Esophagus muscularis mucosa (tissue), 4 donors: ENCODE results near the gene IL5RA. TPM values are rescaled to one million over a fixed set of nuclear protein-coding genes. Genes with fewer than 3 reads are reported as not detected.

ENCODE experiments used
- DNase-seq: peaks from one replicate; pipeline ENCODE4 v3.0.0-alpha.2; 2017; ENCODE audit errors: extremely low spot score
- H3K27ac ChIP-seq, 4 donors: fragments of 200-600 bp; sonication (generic); replicated peaks in 1 of 4; 1 replicate in 3 of 4; 2 replicates in 1 of 4; pipeline ENCODE4 v1.5.1; 2016 to 2019; ENCODE audit warnings: mild to moderate bottlenecking in 1 of 4
- H3K27me3 ChIP-seq, 4 donors: fragments of 200-600 bp; sonication (generic); one replicate each; pipeline versions ENCODE4 v1.5.1 to v1.6.0; 2016 to 2019
- H3K36me3 ChIP-seq, 4 donors: fragments of 200-600 bp; sonication (generic); one replicate each; pipeline ENCODE4 v1.5.1; 2016 to 2019
- H3K4me1 ChIP-seq, 4 donors: fragments of 200-600 bp; sonication (generic); one replicate each; pipeline ENCODE4 v1.5.1; 2016 to 2019
- H3K4me3 ChIP-seq, 4 donors: fragments of 200-600 bp; sonication (generic); 1 replicate in 2 of 4; 2 replicates in 2 of 4; pipeline ENCODE4 v1.5.1; 2016 to 2019; ENCODE audit warnings: mild to moderate bottlenecking in 4 of 4, moderate library complexity in 1 of 4
- H3K9me3 ChIP-seq, 4 donors: fragments of 200-600 bp; sonication (generic); 1 replicate in 3 of 4; 2 replicates in 1 of 4; pipeline ENCODE4 v1.5.1; 2016 to 2019
- EP300 ChIP-seq: sonication (generic); formaldehyde crosslinking; IDR thresholded peaks from one replicate; pipeline ENCODE4 v1.6.1; 2017; ENCODE audit warnings: antibody characterized with exemption
- POLR2A ChIP-seq: fragments of 450-650 bp; IDR thresholded peaks from one replicate; pipeline ENCODE4 v1.6.1; 2017; ENCODE audit warnings: antibody characterized with exemption, moderate library complexity, mild to moderate bottlenecking, low read depth
- POLR2AphosphoS5 ChIP-seq, 2 donors: sonication (generic); formaldehyde crosslinking; IDR thresholded peaks; one replicate each; pipeline ENCODE4 v1.6.1; 2017; ENCODE audit warnings: antibody characterized with exemption in 2 of 2
- whole genome bisulfite sequencing: methylation state at CpG from one replicate; pipeline ENCODE4 v1.1.5; 2018; 5-methylcytosine and 5-hydroxymethylcytosine counted together
- intact Hi-C: fragments of 100-400 bp; cut with DNase I; formaldehyde crosslinking; loops from one replicate; pipeline ENCODE4 v1.15.1; 2023
- total RNA-seq, 4 donors: library from RNA; depleted of rRNA; stranded (reverse); fragments of >200 nt; gene quantifications; one replicate each; pipeline versions ENCODE4 v1.1.0 to v1.2.1, GENCODE V29; 2016
- TF ChIP-seq, protein P1 (sequence below), 3 experiments: fragments of 200-600 bp in 2 of 3; fragments of 450-650 bp in 1 of 3; sonication (generic) in 2 of 3; IDR thresholded peaks; one replicate each; pipeline ENCODE4 v1.5.1; 2017 to 2019; ENCODE audit warnings: antibody characterized with exemption in 3 of 3, mild to moderate bottlenecking in 2 of 3, moderate library complexity in 1 of 3

The IL5RA gene
- total RNA-seq, 4 donors from 2014 or later = 0.13 to 1.2 (median 0.38) TPM

DNA sequence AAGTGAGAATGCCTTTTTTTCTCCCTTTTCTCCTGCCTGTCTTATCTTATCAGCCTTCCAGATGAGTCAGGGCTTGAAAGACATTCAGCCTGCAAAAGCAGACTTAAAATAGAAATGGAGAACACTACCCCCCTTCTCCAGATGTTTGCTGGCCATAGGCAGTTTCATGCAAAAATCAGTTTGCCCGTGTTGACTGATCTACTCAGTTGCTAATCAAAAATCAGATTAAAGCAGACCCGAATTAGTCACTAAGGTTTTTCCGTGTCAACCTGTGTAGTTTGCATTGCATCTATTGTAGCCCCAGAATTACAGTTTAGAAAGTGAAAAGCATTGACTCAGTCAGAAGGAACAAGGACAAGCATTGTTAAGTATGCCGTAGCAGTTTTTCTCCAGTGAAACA is 56.2 kb downstream of the IL5RA start:
- 73% methylated on average over 4 of the region's 4 CpGs for WGBS
- TF ChIP-seq POLR2A (no peak), POLR2AphosphoS5 (IDR thresholded peaks at IDR 0.05) (no peak), EP300 (no peak)
- TF ChIP-seq, protein P1, sequence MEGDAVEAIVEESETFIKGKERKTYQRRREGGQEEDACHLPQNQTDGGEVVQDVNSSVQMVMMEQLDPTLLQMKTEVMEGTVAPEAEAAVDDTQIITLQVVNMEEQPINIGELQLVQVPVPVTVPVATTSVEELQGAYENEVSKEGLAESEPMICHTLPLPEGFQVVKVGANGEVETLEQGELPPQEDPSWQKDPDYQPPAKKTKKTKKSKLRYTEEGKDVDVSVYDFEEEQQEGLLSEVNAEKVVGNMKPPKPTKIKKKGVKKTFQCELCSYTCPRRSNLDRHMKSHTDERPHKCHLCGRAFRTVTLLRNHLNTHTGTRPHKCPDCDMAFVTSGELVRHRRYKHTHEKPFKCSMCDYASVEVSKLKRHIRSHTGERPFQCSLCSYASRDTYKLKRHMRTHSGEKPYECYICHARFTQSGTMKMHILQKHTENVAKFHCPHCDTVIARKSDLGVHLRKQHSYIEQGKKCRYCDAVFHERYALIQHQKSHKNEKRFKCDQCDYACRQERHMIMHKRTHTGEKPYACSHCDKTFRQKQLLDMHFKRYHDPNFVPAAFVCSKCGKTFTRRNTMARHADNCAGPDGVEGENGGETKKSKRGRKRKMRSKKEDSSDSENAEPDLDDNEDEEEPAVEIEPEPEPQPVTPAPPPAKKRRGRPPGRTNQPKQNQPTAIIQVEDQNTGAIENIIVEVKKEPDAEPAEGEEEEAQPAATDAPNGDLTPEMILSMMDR (IDR thresholded peaks at IDR 0.05) = no peak
- Histone ChIP-seq H3K27ac (no peak overlapping the region), H3K36me3 (no peaks in the 10 kb centered on the region), H3K27me3 (no peaks in the 10 kb centered on the region), H3K4me3 (no peak overlapping the region), H3K9me3 (no peaks in the 10 kb centered on the region), H3K4me1 (no peaks in the 10 kb centered on the region)
- no peak for DNase-seq
- intact Hi-C loops = no loop called here

DNA sequence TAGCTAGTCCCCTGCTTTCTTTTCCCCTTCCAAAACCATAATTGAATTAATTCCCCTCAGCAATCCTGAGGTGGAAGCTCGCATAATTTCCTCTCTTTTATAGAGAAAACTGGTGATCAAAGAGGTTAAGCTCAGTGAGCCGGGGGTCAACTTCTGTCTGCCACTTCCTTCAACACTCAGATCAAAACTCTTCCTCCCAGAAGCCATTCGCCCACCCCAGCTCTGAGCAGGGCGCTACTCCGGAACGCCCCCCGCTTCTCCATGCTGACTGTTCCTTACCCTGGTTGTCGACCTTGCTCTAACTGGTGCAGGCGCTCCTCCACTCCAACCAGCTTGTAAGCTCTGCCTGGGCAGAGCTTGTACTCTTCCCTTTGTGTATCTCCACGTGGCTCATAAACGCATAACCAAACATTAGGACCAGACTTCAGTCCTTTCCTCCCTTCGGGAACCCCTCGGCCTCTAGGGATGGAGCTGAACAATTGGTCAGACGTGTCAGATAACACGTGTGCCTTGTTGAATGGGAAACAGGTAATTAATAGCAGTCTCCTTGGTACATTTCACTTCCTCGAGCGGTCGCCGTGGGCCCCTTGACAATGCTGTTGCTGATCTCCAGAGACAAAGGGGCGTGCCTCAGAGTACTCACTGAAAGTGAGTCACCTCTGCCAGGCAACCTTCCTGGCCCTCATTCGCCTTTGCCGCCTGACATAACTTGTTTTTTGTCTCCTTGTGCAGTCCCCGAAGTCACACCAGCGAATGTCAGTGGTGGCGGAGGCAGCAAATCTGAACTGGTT is 71.8 kb downstream of the IL5RA start:
- peak; percentile 91 for DNase-seq
- no peaks in the 10 kb centered on the region for H3K27me3 ChIP-seq
- H3K27ac ChIP-seq = no peak overlapping the region
- H3K4me3 ChIP-seq = no peak overlapping the region
- no peaks in the 10 kb centered on the region for H3K9me3 ChIP-seq
- peaks cover 0 to 4% (median 0%) of the 10 kb centered on the region in 4 donors for H3K36me3 ChIP-seq
- H3K4me1 ChIP-seq = no peaks in the 10 kb centered on the region
- TF ChIP-seq, protein P1 (IDR thresholded peaks at IDR 0.05) = no peak
- TF ChIP-seq POLR2AphosphoS5 (IDR thresholded peaks at IDR 0.05) = no peak
- no peak for TF ChIP-seq POLR2A
- TF ChIP-seq EP300 = no peak
- intact Hi-C loops = no loop called here
- 77% methylated on average over 25 of the region's 25 CpGs for WGBS

DNA sequence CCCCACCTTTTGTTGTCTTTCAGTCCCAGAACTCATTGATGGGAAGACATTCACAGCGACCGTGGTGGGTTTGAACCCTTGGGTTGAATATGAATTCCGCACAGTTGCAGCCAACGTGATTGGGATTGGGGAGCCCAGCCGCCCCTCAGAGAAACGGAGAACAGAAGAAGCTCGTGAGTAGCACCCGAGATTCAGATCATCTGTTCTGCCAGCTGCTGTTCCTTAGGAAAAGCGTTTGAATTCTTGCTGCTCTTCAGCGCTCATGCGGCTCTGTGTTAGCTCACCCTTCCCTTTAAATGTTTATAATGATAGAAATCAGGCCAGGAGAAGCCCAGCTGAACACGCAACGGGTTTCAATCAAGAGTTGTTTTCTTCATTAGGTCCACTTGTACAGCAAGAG is 73.0 kb downstream of the IL5RA start:
- TF ChIP-seq POLR2A = no peak
- TF ChIP-seq, protein P1 (IDR thresholded peaks at IDR 0.05) = no peak
- TF ChIP-seq POLR2AphosphoS5 (IDR thresholded peaks at IDR 0.05) = no peak
- no peak for TF ChIP-seq EP300
- no peak overlapping the region for H3K27ac ChIP-seq
- intact Hi-C loops = no loop called here
- peaks cover 0 to 4% (median 0%) of the 10 kb centered on the region in 4 donors for H3K36me3 ChIP-seq
- WGBS = 83% methylated on average over 13 of the region's 13 CpGs
- no peaks in the 10 kb centered on the region for H3K27me3 ChIP-seq
- no peak overlapping the region for H3K4me3 ChIP-seq
- peak; percentile 74 for DNase-seq
- no peaks in the 10 kb centered on the region for H3K4me1 ChIP-seq
- no peaks in the 10 kb centered on the region for H3K9me3 ChIP-seq

DNA sequence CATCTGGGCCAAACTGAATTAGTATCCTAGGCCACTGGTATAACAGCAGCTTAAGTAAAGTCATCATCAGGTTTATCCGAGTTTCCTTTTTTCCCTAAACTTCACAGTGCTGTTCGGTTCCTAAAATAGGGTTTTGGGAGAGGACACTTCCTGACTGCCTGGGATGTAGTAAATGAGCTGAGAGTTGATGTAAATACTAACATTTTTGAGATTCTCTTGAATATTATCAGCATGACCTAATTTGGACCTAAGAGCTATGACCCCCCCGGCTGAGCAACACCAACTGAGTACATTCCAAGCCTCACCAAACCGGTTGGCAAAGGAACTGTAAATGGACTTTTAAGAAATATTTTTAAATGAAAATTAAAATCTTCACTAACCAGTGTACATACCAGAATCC is 78.8 kb downstream of the IL5RA start:
- H3K27ac ChIP-seq = no peak overlapping the region
- DNase-seq = no peak
- TF ChIP-seq POLR2AphosphoS5 (IDR thresholded peaks at IDR 0.05) = no peak
- TF ChIP-seq EP300 = no peak
- TF ChIP-seq, protein P1 (IDR thresholded peaks at IDR 0.05) = no peak
- no peak for TF ChIP-seq POLR2A
- H3K4me1 ChIP-seq = no peaks in the 10 kb centered on the region
- no peaks in the 10 kb centered on the region for H3K27me3 ChIP-seq
- H3K4me3 ChIP-seq = no peak overlapping the region
- WGBS = 47% methylated on average over 4 of the region's 4 CpGs
- no peaks in the 10 kb centered on the region for H3K36me3 ChIP-seq
- intact Hi-C loops = no loop called here
- no peaks in the 10 kb centered on the region for H3K9me3 ChIP-seq
